Endometrial microvascular endothelial cells (primary cell): ENCODE results near the gene FBN2. TPM values are rescaled to one million over a fixed set of nuclear protein-coding genes. Genes with fewer than 3 reads are reported as not detected.

Source experiments
- in situ Hi-C: cut with HindIII; loops from 2 replicates; pipeline ENCODE4 v1.10.0; 2017; ENCODE audit warnings: low sequenced_read_pairs, low pct_unique_long_range_greater_than_20kb; ENCODE audit errors: inconsistent ontology term
- total RNA-seq: library from RNA; depleted of rRNA; stranded (reverse); fragments of >200 nt; gene quantifications from one replicate; pipeline ENCODE4 v1.2.3, GENCODE V29; 2015; ENCODE audit errors: inconsistent ontology term

The FBN2 gene
- total RNA-seq = 2.6 TPM

DNA sequence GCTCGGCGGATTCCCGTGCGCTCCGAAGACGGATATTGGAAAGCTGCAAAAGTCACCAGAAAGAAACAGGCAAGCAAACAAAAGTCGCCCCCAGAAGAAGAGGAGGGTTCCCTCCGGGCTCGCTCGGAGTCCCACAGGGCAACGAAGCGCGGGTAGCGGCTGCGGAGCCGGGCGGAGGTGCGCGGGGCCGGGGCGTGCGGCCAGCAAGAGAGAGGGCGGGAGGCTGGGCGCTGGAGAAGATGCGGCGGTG lies at the start of gene FBN2:
Gene FBN2 (minus strand): TSS at position 246 of the 250 bp plus-strand sequence. CDS start 642 bp downstream, outside the sequence.
- in situ Hi-C loops = no loop called here

DNA sequence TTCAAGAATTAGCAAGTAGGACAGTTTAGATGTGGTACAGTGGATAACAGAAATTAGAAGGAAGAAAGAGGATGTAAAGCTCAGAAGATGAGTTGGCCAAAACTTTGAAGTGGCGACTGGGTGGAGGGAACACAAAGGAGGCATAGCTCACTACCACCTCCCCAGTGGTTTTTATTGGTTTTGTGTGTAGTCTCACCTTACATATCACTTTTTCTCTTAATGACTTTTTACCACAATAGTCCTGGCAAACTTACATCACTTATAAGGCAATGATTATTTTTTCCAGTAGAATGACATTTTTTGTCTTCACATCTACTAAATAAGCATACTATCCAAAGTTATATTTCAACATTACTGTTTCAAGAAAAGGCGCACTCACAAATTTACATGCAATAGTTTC lies 49.2 kb upstream of the FBN2 start:
- in situ Hi-C loops = no loop called here

DNA sequence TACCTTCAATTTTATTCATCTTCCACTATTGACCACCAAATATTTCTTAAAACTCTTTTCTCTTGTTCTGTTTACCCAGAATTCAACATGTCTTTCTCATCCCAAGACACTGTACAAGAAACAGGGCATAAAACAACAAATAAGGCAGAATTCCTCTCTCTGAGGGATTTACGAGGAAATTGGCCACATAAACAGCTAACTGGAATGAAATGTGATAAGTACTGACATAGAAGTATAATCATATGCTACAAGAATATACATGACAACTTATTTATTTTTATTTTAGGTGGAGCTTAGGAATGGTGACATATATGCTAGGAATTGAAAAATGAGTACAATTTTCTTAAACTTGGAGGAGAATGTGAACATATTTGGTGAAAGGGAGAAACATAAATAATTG lies 48.8 kb upstream of the FBN2 start:
- in situ Hi-C loops = no loop called here

DNA sequence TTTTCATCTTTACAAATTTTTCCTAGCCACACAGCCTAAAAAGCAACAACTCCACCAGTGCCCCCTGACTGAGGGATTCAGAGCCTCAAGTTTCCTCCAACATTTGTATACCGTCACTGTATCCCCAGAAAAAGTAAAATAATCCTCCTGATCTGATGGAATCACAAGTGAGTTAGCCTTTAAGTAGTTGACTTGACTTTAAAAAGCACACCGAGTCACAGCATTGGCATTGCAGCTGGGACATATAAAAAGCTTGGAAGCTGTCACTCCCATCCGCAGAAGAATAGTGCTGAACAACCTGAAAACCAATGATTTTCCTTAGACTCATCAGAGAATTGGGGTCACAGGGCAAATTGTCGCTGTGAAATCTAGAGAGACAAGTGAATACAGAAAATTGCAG lies 41.6 kb upstream of the FBN2 start:
- in situ Hi-C loops = no loop called here

DNA sequence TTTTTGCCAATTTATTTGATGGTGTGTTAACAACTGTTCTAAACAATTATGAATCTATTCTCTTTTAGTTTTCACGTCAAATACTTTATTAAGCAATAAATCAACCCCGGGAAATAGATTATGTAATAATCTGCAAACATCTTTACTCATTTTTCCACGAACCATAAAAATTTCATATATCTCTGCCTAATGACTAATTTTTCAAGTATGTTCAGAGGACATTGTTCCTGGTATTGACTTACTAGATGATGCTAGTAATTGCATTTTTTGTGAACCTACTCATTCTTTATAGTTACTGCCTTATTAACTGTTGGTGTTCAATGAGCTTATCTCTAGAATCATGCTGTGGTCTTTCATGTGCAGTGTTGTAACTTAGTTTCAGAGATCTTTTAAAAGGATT lies 41.0 kb upstream of the FBN2 start:
- in situ Hi-C loops = no loop called here

DNA sequence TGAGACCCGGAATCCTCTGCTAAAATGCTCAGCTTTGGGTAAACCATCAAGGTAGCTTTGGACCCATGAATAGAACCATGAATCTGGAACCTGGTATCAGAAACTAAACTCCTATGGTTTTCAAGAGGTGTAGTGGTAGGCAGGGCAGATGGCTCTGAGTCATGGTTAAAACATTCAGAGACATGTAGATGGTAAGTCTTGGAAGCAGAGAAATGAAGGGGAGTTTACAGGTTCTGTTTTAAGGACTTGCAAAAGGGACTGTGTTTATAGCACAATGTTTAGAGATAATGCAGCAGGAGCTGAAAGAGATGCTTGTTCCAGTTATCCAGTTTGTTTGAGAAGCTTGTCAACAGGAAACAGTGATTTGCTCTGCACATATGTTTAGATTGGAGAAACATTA lies 36.0 kb upstream of the FBN2 start:
- in situ Hi-C loops = no loop called here

DNA sequence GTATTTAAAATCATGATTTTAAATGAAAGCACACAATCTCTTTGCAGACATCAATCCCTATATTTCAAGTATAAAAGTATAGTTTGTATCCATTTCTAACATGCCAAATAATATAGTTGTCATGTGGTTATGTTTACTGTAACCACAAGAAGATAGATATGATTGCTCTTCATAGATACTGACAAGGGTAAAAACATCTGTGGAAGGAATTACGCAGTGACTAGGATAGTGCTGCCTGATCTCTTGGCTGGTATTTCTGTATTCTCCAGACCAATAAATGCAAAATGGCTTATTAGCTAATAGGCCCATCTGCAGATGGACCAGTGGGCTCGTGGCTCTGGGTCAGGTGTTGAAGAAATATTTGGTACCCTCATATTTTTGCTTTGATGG lies 34.9 kb upstream of the FBN2 start:
- in situ Hi-C loops = no loop called here

DNA sequence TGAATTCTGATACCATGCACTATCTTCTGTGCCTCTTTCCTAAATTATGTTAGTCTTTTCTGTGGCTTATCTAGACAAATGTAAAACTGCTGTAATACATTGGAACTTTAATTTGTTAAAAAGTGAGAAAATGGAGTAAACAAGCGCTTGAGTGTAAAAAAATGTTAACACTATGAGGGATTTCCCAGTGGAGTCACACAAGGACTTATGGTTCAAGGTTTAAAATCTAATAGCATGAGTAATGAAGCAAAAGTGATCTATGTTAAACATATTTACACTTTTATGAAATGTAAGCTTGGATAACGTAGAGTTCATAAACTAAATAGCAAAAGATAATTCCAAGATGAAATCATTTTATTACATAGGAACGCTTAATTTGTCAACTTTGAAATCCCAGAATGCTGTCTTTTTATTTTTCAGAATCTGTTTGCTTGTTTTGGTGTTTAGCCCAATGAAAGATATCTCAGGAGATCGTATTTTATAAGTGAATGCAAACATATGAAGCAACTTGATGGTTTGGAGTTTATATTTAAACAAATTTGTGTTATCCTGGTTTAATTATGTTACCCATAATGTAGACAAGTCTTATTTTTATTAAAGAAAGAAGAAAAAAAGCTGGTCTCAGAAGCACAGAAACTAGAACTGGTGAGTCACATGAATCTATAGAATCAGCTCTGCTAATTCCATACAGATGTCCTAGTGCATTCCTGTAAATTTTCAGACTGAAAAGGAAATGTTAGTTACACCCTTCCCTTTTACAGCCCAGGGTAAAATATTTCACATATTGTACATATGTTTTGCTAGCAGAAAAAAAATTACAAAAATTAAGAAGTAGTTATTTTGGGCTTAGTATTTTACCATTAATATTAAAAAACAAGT lies 34.2 kb upstream of the FBN2 start:
- in situ Hi-C loops = no loop called here

DNA sequence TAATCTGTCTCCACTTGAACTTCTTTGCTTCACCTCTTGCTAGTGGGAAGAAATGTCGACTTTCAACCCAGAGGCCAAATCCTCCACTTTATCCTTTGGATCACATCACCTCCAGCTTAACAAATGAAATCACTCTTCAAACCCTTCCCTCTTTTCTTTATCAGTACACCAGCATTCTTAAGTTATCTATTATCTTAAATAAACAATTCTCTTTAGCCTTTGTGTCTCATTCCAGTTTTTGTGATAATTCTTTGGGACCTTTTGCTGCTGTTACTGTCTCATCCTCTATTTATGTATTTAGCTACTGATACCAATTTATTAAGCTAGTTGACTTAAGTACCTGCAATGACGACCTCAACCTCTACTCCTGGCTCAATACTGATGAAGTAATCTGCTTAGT lies 28.1 kb upstream of the FBN2 start:
- in situ Hi-C loops = no loop called here

DNA sequence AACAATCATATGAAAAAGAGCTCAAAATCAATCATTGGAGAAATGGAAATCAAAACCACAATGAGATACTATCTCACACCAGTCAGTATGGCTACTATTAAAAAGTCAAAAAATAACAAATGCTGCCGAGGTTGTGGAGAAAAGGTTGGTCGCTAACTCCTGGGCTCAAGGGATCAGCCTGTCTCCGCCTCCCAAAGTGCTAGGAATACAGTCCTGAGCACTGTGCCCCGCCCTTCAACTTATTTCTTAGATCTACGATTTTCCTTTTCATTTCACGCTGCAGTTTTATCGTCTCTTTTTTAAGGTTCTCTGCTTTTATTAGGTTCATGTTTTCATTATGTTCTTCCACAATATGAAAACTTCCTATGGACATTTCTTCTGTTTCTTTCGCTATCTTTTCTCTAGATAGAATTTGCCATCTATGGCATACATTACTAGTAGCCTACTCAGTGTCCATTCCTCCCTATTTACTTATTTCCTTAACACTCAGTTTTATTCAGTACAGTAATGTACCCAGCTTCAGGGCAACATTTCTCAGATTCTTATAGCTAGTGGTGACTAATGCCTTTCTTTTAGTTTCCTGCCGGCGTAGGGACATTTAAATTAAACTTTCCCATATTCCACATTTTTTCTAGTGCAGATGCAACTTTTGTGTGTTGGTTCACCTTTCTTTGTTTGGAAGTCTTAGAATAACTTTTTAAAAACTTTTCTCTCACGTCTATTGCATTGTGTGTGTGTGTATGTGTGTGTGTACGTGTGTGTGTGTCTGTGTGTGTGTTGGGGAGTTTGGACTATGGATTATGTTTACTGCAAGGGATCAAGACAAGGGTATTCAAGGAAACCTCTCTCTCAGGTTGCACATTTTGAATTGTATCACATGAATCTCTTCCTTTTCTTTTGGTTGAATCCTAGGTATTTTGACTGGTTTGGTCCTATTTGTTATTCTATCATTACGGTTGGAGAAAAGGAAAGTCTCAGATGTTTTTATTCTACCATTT lies 21.6 kb upstream of the FBN2 start:
- in situ Hi-C loops = no loop called here

DNA sequence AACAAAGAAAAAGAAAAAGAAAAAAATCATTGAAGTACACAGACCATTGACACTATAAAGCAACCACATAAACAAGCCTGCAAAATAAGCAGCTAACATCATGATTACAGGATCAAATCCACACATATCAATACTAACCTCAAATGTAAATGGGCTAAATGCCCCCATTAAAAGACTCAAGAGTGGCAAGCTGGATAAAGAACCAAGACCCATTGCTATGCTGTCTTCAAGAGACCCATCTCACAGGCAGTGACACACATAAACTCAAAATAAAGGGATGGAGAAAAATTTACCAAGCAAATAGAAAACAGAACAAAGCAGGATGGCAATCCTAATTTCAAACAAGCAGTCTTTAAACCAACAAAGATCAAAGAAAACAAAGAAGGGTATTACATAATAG lies 15.7 kb upstream of the FBN2 start:
- in situ Hi-C loops = no loop called here

DNA sequence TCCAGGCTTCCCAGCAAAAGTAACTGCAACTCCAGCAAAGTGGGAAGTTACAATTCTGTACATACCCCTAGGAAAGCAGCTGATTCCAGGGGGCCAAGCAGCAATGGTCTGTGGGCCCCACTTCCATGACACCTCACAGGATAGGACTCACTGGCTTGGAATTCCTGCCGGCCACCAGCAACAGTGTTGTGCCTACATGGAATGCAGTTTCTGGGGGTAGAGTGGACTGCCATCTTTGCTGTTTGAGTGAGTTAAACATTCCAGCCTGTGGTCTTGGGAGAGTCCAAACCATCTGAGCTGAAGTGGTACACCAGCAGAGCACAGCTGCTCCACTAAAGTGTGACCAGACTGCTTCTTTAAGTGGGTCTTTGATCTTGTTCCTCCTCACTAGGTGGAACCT lies 13.4 kb upstream of the FBN2 start:
- in situ Hi-C loops = no loop called here

DNA sequence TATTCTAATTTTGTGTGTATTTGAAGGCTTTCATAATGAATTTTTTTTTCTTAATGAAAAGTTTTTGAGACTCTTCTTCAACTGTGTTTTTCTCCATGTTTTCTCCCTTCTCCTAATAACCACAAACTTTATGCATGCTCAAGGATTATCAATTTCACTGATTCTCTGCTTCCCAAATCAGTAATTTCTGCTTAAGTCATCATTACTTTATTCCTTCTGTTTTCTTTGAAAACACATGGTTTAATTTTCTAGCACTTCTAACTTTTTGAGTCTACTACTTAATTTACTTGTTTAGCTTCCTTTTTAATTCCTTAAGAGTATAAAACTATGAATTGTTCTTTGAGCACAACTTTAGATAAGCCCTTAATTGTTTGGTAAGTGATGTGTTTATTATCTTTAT lies 11.5 kb upstream of the FBN2 start:
- in situ Hi-C loops = no loop called here

DNA sequence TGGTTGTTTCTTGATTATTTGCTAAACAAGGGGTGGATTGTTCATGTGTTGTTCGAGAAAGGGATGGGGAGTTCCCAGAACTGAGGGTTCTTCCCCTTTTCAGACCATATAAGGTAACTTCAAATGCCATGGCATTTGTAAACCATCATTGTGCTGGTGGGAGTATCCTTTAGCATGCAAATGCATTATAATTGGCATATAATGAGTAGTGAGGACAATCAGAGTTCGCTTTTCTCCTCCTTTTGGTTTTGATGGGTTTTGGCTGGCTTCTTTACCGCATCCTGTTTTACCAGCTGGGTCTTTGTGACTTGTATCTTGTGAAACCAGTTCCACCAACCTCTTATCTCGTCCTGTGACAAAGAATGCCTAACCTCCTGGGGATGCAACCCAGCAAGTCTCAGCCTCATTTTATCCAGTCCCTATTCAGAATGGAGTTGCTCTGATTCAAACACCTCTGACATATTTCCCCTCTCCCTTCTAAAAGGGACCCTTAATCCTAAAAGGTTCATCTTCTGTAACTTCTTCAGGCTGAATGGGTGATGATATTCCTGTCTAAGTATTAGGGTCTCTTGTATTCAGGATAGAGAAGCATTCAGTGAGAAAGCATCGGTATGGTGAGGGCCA lies 8.7 kb upstream of the FBN2 start:
- in situ Hi-C loops = no loop called here

DNA sequence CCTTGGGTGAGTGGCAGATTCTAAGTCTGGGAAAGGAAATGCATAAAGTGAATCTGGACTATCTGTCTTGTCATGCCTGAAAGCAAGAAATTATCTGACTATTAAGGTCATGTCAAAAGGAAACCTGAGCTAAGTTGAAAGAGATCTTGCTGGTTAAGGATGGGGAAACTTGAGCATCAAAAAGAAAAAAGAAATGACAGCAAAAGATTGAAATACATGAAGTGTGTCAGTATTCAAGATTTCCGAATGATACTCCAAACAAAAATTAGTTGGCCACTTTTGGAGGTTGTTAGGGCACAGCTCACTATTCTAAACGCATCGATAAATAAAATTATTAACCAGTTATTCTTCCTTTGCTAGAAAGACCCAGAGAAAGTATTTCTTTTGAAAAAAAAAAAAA lies 3.3 kb upstream of the FBN2 start:
- in situ Hi-C loops = no loop called here

DNA sequence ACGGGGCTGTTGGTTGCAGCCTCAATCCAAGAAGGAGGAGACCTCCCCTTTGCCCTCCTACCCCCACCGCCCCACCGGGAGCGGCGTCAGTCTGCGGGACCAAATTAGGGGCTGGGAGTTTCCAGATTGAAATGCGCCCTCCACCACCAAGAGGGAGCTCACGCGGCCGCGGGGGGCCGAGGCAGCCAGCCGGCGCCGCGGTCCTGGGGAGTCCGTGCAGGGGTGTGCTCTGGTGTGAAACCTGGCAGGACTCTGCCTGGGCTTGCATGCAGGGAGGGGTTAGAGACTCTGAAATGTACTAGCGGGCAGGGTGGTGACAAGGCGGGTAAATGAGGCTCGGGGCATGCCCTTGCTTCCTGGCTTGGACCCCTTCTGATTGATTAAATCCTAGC lies 989 bp upstream of the FBN2 start:
- in situ Hi-C loops = no loop called here

DNA sequence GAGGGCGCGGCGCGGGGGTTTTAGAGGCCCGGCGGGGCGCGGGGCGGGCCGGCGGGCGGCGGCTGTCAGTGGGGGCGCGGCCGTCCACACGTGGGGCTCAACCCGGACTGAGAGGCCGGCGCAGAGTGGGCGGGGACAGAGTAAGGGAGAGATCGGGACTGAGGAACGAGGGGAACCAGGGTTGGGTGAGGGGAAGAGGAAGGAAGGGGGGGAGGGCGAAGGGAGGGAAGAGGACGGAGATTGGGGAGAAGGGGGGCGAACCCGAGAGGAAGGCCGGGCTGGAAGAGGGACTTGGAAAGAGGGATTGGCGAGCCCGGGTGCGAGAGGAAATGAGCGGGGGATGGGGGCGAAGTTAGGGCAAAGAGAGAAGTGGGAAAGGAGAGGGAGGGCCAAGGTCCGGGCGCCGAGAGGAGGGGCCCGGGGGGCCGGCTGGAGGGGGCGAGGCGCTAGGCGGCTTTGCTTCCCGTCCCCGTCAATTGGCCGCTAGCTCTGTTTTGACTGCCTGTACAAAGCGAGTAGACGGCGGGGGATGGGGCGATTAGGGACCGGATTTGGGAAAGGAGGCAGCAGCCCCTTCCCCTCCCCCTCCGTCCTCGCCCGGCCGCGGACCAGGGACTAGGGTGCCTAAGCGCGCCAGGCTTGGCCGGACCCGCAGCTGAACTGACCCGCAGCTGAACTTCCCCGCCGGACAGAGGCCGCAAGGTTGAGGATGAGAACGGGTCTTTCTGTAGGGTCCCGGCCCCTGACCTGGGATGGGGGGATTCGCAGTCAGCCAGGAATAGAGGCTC lies 399 bp upstream of the FBN2 start:
- in situ Hi-C loops = no loop called here

DNA sequence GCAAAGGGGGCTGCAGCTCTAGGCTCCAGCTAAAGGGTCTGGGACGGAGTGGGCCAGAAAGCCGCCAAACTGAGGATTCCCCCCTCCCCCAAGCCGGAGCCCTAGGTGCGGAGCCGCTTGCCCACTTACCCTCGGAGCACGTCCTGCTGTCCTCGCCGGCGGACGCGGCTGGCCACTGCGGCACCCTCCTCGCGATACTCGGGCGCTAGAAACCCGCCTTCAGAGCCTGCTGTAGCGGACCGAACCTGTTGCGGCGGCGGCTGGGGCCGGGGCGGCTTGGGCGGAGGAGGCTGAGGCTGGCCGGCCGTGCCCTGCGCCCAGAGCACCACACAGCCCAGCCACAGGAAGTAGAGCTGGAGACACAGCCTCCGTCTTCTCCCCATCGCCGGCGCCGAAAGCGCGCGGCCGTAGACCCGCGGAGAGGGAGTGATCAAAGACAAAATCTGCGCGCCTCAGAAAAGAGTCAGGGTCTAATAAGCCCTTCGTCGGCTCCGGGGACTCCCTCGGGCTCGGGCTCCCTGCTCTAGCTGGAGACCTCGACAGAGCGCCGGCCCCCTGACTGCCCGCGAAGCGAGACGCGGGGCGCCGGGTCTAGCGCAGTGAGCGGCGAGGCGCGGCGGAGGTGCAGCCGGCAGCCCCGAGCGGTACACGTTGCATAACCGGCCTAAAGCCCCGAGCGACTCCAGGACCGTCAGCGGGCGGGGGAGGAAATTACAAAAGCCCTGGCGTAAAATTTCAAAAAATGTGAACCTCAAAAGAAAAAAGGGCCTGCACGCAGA lies 635 bp downstream of the FBN2 start:
- in situ Hi-C loops = no loop called here
